HepG2 (cell line): ENCODE measurements around the gene SLC29A1. TPM values are rescaled to one million over a fixed set of nuclear protein-coding genes. Genes with fewer than 3 reads are reported as not detected.

Source experiments
- ATAC-seq: fragments of 200-7000 bp; cut with Tn5 transposase; 3 replicates; pipeline ENCODE4 v1.9.1; 2020; ENCODE audit warnings: mild to moderate bottlenecking, moderate library complexity
- BruUV-seq: library from RNA; stranded (reverse); fragments of 400-500 nt; replicated peaks from 2 replicates; lab custom pipeline; 2021; lab: Mats Ljungman, UMichigan
- CTCF ChIA-PET: fragments of 300-600 bp; formaldehyde crosslinking; extraction: SDS; loops from one replicate; lab custom pipeline; 2021; ENCODE audit warnings: low total read pairs, inconsistent platforms, low intra/inter-chr PET ratio; lab: Yijun Ruan, JAX
- POLR2A ChIA-PET: fragments of 350-600 bp; sonication (Branson Sonifier 250); formaldehyde crosslinking; loops from one replicate; lab custom pipeline; 2020; ENCODE audit warnings: antibody characterized with exemption, inconsistent platforms; lab: Yijun Ruan, JAX
- DNase-seq: peaks from one replicate; pipeline ENCODE4 v3.0.0-alpha.2; 2015; ENCODE audit warnings: low spot score
- FAIRE-seq: peaks from 3 replicates; lab custom pipeline; 2011; peaks lifted over from hg19 to GRCh38; lab: Jason Lieb, UNC
- H2AFZ ChIP-seq: one replicate; pipeline ENCODE4 v1.6.1; 2011; ENCODE audit warnings: low read length, inconsistent platforms
- H3K27ac ChIP-seq: fragments of 300-600 bp; 3 replicates; pipeline ENCODE4 v1.8.0; 2011; ENCODE audit warnings: mixed run types, mild to moderate bottlenecking, mixed read lengths, low read length, inconsistent platforms; ENCODE audit not compliant: insufficient read depth; ENCODE audit errors: extremely low read length
- H3K27me3 ChIP-seq, 2 experiments: fragments of 200-600 bp in 1 of 2; 2 replicates in 1 of 2; 3 replicates in 1 of 2; pipeline versions ENCODE4 v1.6.0 to v1.8.0; 2011; ENCODE audit warnings: low read length in 2 of 2, mild to moderate bottlenecking in 2 of 2, moderate library complexity in 2 of 2, inconsistent platforms in 1 of 2; ENCODE audit not compliant: insufficient read depth in 2 of 2, control insufficient read depth in 1 of 2
- H3K36me3 ChIP-seq, 2 experiments: fragments of 200-600 bp in 1 of 2; replicated peaks in 1 of 2; 2 replicates in 1 of 2; 3 replicates in 1 of 2; pipeline versions ENCODE4 v1.5.1 to v1.8.0; 2011; ENCODE audit warnings: low read length in 2 of 2, inconsistent platforms in 1 of 2; ENCODE audit not compliant: insufficient read depth in 2 of 2, control insufficient read depth in 1 of 2
- H3K4me1 ChIP-seq: 2 replicates; pipeline ENCODE4 v1.5.1; 2012; ENCODE audit warnings: low read length, inconsistent platforms; ENCODE audit not compliant: insufficient read depth
- H3K4me2 ChIP-seq: 2 replicates; pipeline ENCODE4 v1.6.0; 2011; ENCODE audit warnings: low read depth, low read length, inconsistent platforms
- H3K4me3 ChIP-seq, 3 experiments: fragments of 200-600 bp in 1 of 3; sonication (generic), shearing (Covaris generic) in 1 of 3; replicated peaks in 1 of 3; 2 replicates each; pipeline ENCODE4 v1.5.1; 2011 to 2016; ENCODE audit warnings: low read length in 3 of 3, inconsistent platforms in 2 of 3, low read depth in 2 of 3, mild to moderate bottlenecking in 2 of 3, control low read depth in 1 of 3, mixed read lengths in 1 of 3; ENCODE audit not compliant: insufficient read depth in 1 of 3
- H3K79me2 ChIP-seq: one replicate; pipeline ENCODE4 v1.6.1; 2011; ENCODE audit warnings: low read length, inconsistent platforms; ENCODE audit not compliant: insufficient read depth
- H3K9ac ChIP-seq: 2 replicates; pipeline ENCODE4 v1.6.0; 2011; ENCODE audit warnings: mild to moderate bottlenecking, low read depth, low read length, inconsistent platforms; ENCODE audit not compliant: insufficient read depth
- H3K9me3 ChIP-seq: 2 replicates; pipeline ENCODE4 v1.5.1; 2012; ENCODE audit warnings: mild to moderate bottlenecking, low read length
- H4K20me1 ChIP-seq: 2 replicates; pipeline ENCODE4 v1.6.0; 2011; ENCODE audit warnings: inconsistent platforms, mild to moderate bottlenecking, low read length, moderate library complexity; ENCODE audit not compliant: insufficient read depth
- ASH2L ChIP-seq: fragments of 300-600, 200-600 bp; sonication (generic); IDR thresholded peaks from 2 replicates; pipeline ENCODE4 v1.7.0; 2017; ENCODE audit warnings: low read depth, mild to moderate bottlenecking, moderate library complexity, mixed read lengths, low read length; ENCODE audit not compliant: insufficient read length
- CEBPZ ChIP-seq: IDR thresholded peaks from 2 replicates; pipeline ENCODE4 v1.6.1; 2012; ENCODE audit warnings: low read length, improper control_type of control experiment
- EEA1 ChIP-seq: sonication (generic); formaldehyde crosslinking; IDR thresholded peaks from 2 replicates; pipeline ENCODE4 v1.5.1; 2020; ENCODE audit warnings: mild to moderate bottlenecking, missing genetic modification reagents, borderline replicate concordance
- HMG20B ChIP-seq: conservative IDR thresholded peaks from 2 replicates; pipeline ENCODE4 v1.6.1; 2016; ENCODE audit warnings: missing genetic modification reagents, missing compliant biosample characterization
- KAT8 ChIP-seq: IDR thresholded peaks from 2 replicates; pipeline ENCODE4 v1.6.1; 2016; ENCODE audit warnings: missing genetic modification reagents, missing compliant biosample characterization
- NCOA2 ChIP-seq: sonication (generic); formaldehyde crosslinking; IDR thresholded peaks from 2 replicates; pipeline ENCODE4 v1.8.0; 2022; ENCODE audit warnings: inconsistent platforms
- RARG ChIP-seq: sonication (generic); formaldehyde crosslinking; IDR thresholded peaks from 2 replicates; pipeline ENCODE4 v1.4.0; 2020; ENCODE audit warnings: low read depth, mild to moderate bottlenecking, missing genetic modification reagents
- TP53 ChIP-seq: sonication (generic); formaldehyde crosslinking; conservative IDR thresholded peaks from 2 replicates; pipeline ENCODE4 v1.4.0; 2020; ENCODE audit warnings: missing genetic modification reagents
- ZNF230 ChIP-seq: sonication (generic); formaldehyde crosslinking; IDR thresholded peaks from 2 replicates; pipeline ENCODE4 v1.4.0; 2020; ENCODE audit warnings: mild to moderate bottlenecking, missing genetic modification reagents
- ZSCAN31 ChIP-seq: sonication (generic); formaldehyde crosslinking; IDR thresholded peaks from 2 replicates; pipeline ENCODE4 v1.5.0; 2020; ENCODE audit warnings: low read depth, mild to moderate bottlenecking, missing genetic modification reagents
- WGBS: methylation state at CpG from one replicate; pipeline ENCODE4 v1.1.6; 2017; ENCODE audit warnings: low lambda C conversion rate; 5-methylcytosine and 5-hydroxymethylcytosine counted together
- in situ Hi-C: cut with HindIII; loops from 2 replicates; pipeline ENCODE4 v1.10.0; 2017; ENCODE audit warnings: low pct_unique_long_range_greater_than_20kb; ENCODE audit not compliant: extremely low pct_ligation_motif_present
- intact Hi-C: fragments of 100-400 bp; cut with micrococcal nuclease; formaldehyde crosslinking; loops from one replicate; pipeline ENCODE4 v1.10.0; 2022; ENCODE audit not compliant: unreplicated experiment
- polyA plus RNA-seq, 8 experiments: library from polyadenylated mRNA; depleted of rRNA in 3 of 8; stranded (reverse) in 7 of 8; unstranded in 1 of 8; fragments of >200 nt; fragmentation: Illumina TruSeq in 4 of 8; extraction: Trizol in 4 of 8; gene quantifications; 2 replicates each; pipeline versions ENCODE4 v1.2.1 to v1.2.3, GENCODE V29; 2011 to 2016; ENCODE audit warnings: low read depth in 4 of 8, missing spikeins in 1 of 8, mixed read lengths in 1 of 8; ENCODE audit not compliant: insufficient read depth in 1 of 8
- total RNA-seq, 5 experiments: library from RNA; depleted of rRNA; stranded (reverse); fragments of >200 nt; fragmentation: Illumina TruSeq; extraction: Trizol; gene quantifications; 2 replicates each; pipeline ENCODE4 v1.2.3, GENCODE V29; 2016; ENCODE audit warnings: low read depth in 1 of 5

SLC29A1 gene
- total and polyA plus RNA-seq, 2 of the 13 experiments (the other 11 are each of a cell fraction or from before 2014, with no cell fraction given) = 43.2 to 106 TPM

GRCh38 chr6:44211284-44211683 is 12.1 kb upstream of the SLC29A1 start:
- Histone ChIP-seq H3K4me1 (peaks cover 46% of the 10 kb centered on the region), H4K20me1 (no peaks in the 10 kb centered on the region), H2AFZ (no peak overlapping the region), H3K9ac (no peak overlapping the region), H3K79me2 (no peaks in the 10 kb centered on the region), H3K36me3 (no peaks in the 10 kb centered on the region), H3K27me3 (peaks cover 0 to 15% of the 10 kb centered on the region in 2 experiments; a peak in 3 of 5 replicates), H3K27ac (no peak overlapping the region), H3K9me3 (no peaks in the 10 kb centered on the region), H3K4me2 (no peak overlapping the region), H3K4me3 (no peak overlapping the region)
- intact Hi-C loops (no loop called here), in situ Hi-C loops (no loop called here)
- FAIRE-seq (no peak), ATAC-seq (no peak), DNase-seq (no peak)
- WGBS = 50% methylated on average over 3 of the region's 3 CpGs
- BruUV-seq = no TSS peak
- no peak for TF ChIP-seq ZSCAN31
- no peak for TF ChIP-seq ASH2L
- TF ChIP-seq TP53 (CRISPR knock-in tag) = no peak
- TF ChIP-seq EEA1 (CRISPR knock-in tag) = no peak
- no peak for TF ChIP-seq KAT8 (CRISPR knock-in tag)
- no peak for TF ChIP-seq RARG
- no peak for TF ChIP-seq CEBPZ
- no peak for TF ChIP-seq HMG20B
- TF ChIP-seq NCOA2 (CRISPR knock-in tag) = no peak
- TF ChIP-seq ZNF230 = no peak
- ChIA-PET CTCF (no interaction called here), POLR2A (interaction anchor here (1.1 kb wide), 1 partner anchor 18 kb away, joined by 3 read pairs; no protein-coding TSS in a partner anchor)
